HG03159 (cell line): Measurements from ENCODE around the gene KCNQ1OT1.

Source experiments
- ATAC-seq: cut with Tn5 transposase; IDR thresholded peaks from one replicate; pipeline ENCODE4 v1.9.1; 2021; ENCODE audit warnings: mild to moderate bottlenecking, moderate library complexity; ENCODE audit not compliant: unreplicated experiment

The KCNQ1OT1 gene

GRCh38 chr11:2584812-2585565 lies 114.8 kb downstream of the KCNQ1OT1 start:
- ATAC-seq: no peak

DNA sequence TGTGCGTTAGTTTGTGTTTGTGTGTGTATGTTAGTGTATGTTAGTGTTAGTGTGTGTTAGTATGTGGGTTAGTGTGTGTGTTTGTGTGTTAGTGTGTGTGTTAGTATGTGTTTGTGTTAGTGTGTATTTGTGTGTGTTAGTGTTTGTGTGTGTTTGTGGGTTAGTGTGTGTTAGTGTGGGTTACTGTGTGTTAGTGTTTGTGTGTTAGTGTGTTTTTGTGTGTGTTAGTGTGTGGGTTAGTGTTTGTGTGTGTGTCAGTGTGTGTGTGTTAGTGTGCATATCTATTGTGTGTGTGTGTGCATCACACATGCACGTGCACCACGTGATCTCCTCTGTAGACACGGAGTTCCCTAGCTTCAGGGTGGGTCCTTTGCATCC lies 115.4 kb downstream of the KCNQ1OT1 start:
- ATAC-seq: no peak

GRCh38 chr11:2583605-2583958 lies 116.2 kb downstream of the KCNQ1OT1 start:
- no peak for ATAC-seq

- no peak for ATAC-seq
Observed at GRCh38 chr11:2582946-2583604, 116.7 kb downstream of the KCNQ1OT1 start.

GRCh38 chr11:2582351-2582945 lies 117.3 kb downstream of the KCNQ1OT1 start:
- ATAC-seq: no peak

GRCh38 chr11:2581931-2582350 lies 117.9 kb downstream of the KCNQ1OT1 start:
- no peak for ATAC-seq

GRCh38 chr11:2581151-2581930 lies 118.5 kb downstream of the KCNQ1OT1 start:
- ATAC-seq: no peak

DNA sequence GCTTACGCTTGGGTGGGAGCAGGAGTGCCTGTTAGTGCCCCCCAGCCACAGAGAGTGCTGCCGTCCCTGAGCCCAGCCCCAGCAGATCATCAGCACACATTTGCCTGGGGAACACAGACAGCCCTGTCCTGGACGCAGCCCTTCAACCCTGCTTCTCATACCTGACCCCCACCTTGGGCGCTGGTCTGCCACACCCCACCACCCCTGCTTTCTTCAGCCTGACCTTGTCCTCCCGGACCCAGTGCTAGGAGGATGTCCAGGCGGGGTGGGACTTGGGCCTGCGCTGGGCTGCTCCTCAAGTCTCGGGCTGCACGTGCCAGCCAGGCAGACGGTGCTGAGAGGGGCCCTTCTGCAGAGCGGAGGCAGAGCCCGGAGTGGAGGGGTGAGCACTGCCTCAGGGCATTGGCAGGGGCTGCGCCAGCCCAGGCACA lies 119.2 kb downstream of the KCNQ1OT1 start:
- no peak for ATAC-seq

- no peak for ATAC-seq
Observed at GRCh38 chr11:2580061-2580421, 119.8 kb downstream of the KCNQ1OT1 start.

DNA sequence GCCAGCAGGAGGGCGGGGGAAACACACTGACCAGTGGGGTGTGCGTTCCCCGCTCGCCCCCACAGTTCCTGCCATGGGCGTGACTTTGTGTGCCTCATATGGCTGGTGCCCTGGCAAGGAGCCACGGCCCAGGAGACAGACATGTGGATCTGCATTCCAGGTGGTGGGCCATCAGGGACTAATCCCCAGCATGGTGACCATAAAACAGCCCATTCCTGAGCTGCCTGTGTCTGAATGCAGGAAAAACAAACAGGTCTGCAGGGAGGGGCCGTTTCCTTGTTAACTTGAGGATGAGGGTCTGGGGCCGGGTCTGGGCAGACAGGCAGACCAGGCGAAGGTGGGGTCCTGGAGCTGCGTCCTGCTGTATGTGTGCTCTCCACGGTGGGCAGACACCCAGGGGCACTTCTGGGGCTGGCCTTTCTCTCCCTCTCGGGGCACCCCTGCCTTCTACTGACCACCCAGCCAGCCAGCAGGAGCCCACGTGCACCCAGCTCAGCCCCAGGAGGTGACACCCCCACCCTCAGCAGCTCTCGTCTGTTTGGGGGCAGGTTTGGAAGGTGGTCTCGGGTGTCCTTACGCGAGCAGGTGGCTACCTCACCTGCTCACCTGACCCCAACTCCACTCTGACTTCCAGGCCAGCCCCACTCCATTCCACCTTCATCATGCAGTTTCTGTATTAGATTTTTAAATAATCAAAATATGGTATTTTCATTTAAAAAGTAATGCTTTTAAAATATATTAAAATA lies 120.3 kb downstream of the KCNQ1OT1 start:
- ATAC-seq: no peak

GRCh38 chr11:2578929-2579270 lies 120.9 kb downstream of the KCNQ1OT1 start:
- no peak for ATAC-seq

DNA sequence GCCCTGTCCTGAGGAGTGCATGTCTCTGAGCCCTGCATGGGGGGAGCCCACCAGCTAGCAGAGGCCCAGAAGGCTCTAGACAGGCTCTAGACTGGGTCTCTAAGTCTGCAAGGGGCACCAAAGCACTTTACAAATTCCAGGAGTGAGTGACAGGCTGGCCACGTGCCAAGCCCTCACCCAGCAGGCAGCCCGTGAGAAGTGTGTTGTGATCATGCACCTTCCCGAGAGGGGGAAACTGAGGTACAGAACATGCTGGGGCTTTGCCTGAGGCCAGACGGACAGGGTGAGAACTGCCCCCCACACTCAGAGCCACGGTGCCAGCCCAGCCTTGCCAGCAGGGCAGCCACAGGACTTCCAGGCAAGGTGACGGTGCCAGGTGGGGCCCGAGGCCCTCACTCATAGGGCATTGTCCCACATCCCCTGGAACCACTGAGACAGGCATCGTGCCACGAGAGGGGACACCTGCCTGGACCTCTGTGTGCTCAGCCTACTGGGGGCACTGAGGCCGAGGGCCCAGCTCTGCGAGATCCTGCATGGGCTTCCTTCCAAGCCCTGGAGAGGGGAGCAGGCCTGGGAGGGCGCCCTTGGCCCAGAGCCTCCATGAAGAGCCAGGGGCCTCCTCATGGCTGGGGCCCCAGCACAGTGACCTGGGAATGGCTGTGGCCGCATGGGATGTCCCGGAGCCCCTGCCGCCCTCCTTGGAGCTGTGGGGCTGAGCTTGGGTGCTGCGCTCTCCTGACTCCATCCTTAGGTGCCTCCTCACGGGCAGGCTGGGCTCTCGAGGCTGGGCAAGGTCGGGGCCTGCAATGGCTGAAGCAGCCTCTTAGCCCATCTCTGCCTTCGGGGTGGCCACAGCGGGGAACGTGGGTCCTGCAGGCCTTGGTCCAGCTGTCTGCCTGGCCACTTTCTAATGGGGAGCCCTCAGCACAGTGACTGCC lies 121.5 kb downstream of the KCNQ1OT1 start:
- no peak for ATAC-seq

GRCh38 chr11:2577031-2577990 lies 122.5 kb downstream of the KCNQ1OT1 start:
- no peak for ATAC-seq

DNA sequence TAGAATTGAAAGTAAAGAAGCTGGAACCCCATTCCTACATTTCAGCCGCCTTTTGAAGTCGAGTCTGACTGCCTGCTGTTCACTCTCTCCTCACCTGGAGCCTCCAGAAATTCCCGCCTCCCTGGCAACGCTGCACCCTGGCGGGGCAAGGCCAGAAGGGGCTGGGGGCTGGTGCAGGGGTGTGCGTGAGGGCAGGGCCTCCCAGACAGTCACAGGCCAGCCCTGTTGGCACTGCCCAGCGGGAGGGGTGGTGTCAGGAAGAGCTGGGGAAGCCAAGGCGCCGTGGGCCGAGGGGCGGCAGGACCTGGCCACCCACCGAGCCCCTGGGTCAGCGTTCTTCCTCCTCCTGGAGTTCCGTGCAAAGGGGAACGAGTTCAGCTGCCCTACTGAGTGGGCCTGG lies 123.2 kb downstream of the KCNQ1OT1 start:
- ATAC-seq: no peak

DNA sequence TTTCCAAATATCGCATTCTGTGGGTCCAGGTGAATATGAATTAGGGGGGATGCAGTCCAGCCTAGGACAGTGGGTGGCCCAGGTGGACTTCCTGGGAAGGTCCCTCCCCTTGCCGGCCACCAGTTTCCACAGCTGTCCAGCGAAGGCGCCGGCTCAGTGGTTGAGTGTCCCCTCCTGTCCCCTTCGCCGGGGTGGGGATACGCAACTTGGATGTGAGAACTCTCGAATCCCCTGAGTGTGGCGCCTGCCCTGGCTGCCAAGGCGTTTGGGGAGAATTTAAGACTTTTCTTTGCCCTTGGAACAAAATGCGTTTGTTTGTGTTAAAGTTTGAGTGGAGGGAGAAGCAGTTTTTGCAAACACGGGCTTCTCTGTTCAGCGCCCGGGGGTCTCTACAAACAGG lies 123.7 kb downstream of the KCNQ1OT1 start:
- no peak for ATAC-seq

GRCh38 chr11:2575591-2576051 lies 124.2 kb downstream of the KCNQ1OT1 start:
- ATAC-seq: no peak

GRCh38 chr11:2574553-2575535 lies 125.0 kb downstream of the KCNQ1OT1 start:
- ATAC-seq: no peak
